Measurements from ENCODE around the gene A1BG. TPM values are rescaled to one million over a fixed set of nuclear protein-coding genes. Genes with fewer than 3 reads are reported as not detected.

Gene A1BG
- total and polyA plus RNA-seq, 2 experiments from 2014 or later, result 35.9 to 108 TPM

- Histone ChIP-seq H3K36me3 (replicated peaks; ENCODE audit: insufficient read depth, low read depth) (no peaks in the 10 kb centered on the region), H3K27me3 (peaks cover 8% of the 10 kb centered on the region)
These were observed 44.3 kb upstream of the A1BG start for GRCh38 chr19:58397533-58398037.

DNA sequence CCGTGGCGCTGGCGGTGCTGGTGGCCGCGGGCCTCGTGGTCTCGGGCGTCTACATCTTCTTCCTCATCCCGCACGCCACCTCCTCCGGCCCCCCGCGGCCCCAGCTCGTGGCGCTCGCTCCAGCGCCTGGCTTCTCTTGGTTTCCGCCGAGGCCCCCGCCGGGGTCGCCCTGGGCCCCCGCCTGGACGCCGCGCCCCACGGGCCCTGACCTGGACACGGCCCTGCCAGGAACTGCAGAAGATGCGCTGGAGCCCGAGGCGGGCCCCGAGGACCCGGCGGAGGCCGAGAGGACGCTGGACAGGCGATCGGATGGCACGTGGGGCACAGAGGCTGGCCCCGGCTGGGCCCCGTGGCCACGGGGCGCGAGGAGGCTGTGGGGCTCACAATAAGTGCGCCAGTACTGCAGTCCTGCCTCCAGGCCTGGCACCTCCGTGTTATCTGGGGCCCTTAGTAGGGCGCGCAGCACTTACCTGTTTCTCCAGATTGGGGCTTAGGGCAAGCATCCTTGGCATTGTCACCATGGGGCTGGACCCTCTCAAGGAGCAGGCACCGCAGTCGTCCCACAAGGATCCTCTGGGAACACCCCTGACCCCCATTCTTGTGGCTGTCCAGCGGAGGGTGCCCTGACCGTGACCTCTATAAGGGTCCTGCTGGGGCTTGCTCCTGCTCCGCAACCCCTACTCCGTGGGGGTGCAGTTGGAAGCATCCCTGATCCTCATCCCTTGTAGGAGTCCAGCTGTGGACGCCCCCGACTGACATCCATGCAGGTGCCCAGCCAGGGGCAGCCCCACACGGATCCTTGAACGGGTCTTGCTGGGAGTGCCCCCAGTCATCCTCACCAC lies 43.6 kb upstream of the A1BG start:
- peaks cover 3% of the 10 kb centered on the region for H4K20me1 ChIP-seq (ENCODE audit: insufficient read depth, poor library complexity, severe bottlenecking)
- no peak overlapping the region for H3K27ac ChIP-seq
- H2AFZ ChIP-seq, result no peak overlapping the region
- peaks cover 11% of the 10 kb centered on the region for H3K4me1 ChIP-seq (ENCODE audit: insufficient read depth)
- H3K9me3 ChIP-seq (ENCODE audit: low read depth), result no peaks in the 10 kb centered on the region
- peaks cover 8% of the 10 kb centered on the region for H3K27me3 ChIP-seq
- H3K36me3 ChIP-seq (replicated peaks; ENCODE audit: insufficient read depth, low read depth), result no peaks in the 10 kb centered on the region
- no peak overlapping the region for H3K4me3 ChIP-seq
- H3K79me2 ChIP-seq, result peaks cover under 1% of the 10 kb centered on the region
- H3K4me2 ChIP-seq, result peak overlapping the region; percentile 56
- no peak for DNase-seq (ENCODE audit: low spot score)
- no peaks in the 10 kb centered on the region for H3K9me2 ChIP-seq (replicated peaks; ENCODE audit: insufficient read depth)
- TF ChIP-seq EZH2phosphoT487 (IDR thresholded peaks at IDR 0.05; ENCODE audit: low read depth, severe bottlenecking, unreplicated experiment), result no peak
- TF ChIP-seq, protein P1, sequence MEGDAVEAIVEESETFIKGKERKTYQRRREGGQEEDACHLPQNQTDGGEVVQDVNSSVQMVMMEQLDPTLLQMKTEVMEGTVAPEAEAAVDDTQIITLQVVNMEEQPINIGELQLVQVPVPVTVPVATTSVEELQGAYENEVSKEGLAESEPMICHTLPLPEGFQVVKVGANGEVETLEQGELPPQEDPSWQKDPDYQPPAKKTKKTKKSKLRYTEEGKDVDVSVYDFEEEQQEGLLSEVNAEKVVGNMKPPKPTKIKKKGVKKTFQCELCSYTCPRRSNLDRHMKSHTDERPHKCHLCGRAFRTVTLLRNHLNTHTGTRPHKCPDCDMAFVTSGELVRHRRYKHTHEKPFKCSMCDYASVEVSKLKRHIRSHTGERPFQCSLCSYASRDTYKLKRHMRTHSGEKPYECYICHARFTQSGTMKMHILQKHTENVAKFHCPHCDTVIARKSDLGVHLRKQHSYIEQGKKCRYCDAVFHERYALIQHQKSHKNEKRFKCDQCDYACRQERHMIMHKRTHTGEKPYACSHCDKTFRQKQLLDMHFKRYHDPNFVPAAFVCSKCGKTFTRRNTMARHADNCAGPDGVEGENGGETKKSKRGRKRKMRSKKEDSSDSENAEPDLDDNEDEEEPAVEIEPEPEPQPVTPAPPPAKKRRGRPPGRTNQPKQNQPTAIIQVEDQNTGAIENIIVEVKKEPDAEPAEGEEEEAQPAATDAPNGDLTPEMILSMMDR (IDR thresholded peaks at IDR 0.05; ENCODE audit: poor library complexity), result no peak
- no peak for TF ChIP-seq EZH2 (IDR thresholded peaks at IDR 0.05; ENCODE audit: borderline replicate concordance)
- WGBS (ENCODE audit: low lambda C conversion rate, missing lambda C conversion rate), result 83% methylated on average over 36 of the region's 58 CpGs

More at GRCh38 chr19:58397533-58398037, 44.3 kb upstream of the A1BG start:
- peaks cover 2% of the 10 kb centered on the region for H4K20me1 ChIP-seq (ENCODE audit: insufficient read depth, poor library complexity, severe bottlenecking)
- TF ChIP-seq, protein P1 (IDR thresholded peaks at IDR 0.05; ENCODE audit: poor library complexity), result no peak
- TF ChIP-seq EZH2phosphoT487 (IDR thresholded peaks at IDR 0.05; ENCODE audit: low read depth, severe bottlenecking, unreplicated experiment), result no peak
- TF ChIP-seq EZH2 (IDR thresholded peaks at IDR 0.05; ENCODE audit: borderline replicate concordance), result no peak
- H3K4me3 ChIP-seq, result no peak overlapping the region
- H3K4me1 ChIP-seq (ENCODE audit: insufficient read depth), result peaks cover 14% of the 10 kb centered on the region
- H3K4me2 ChIP-seq, result no peak overlapping the region
- WGBS (ENCODE audit: low lambda C conversion rate, missing lambda C conversion rate), result 83% methylated on average over 7 of the region's 7 CpGs
- no peak for DNase-seq (ENCODE audit: low spot score)
- H2AFZ ChIP-seq, result no peak overlapping the region
- no peak overlapping the region for H3K27ac ChIP-seq
- H3K9me2 ChIP-seq (replicated peaks; ENCODE audit: insufficient read depth), result no peaks in the 10 kb centered on the region
- H3K9me3 ChIP-seq (ENCODE audit: low read depth), result no peaks in the 10 kb centered on the region
- H3K79me2 ChIP-seq, result peaks cover 7% of the 10 kb centered on the region

GRCh38 chr19:58395979-58396627 lies 42.8 kb upstream of the A1BG start:
- Histone ChIP-seq H3K27ac (no peak overlapping the region), H3K4me2 (peak overlapping the region; percentile 71), H3K27me3 (peaks cover 8% of the 10 kb centered on the region), H3K9me2 (replicated peaks; ENCODE audit: insufficient read depth) (no peaks in the 10 kb centered on the region), H3K9me3 (ENCODE audit: low read depth) (no peaks in the 10 kb centered on the region), H3K4me1 (ENCODE audit: insufficient read depth) (peaks cover 11% of the 10 kb centered on the region), H2AFZ (no peak overlapping the region), H3K79me2 (no peaks in the 10 kb centered on the region), H3K4me3 (no peak overlapping the region), H4K20me1 (ENCODE audit: insufficient read depth, poor library complexity, severe bottlenecking) (peaks cover 10% of the 10 kb centered on the region), H3K36me3 (replicated peaks; ENCODE audit: insufficient read depth, low read depth) (no peaks in the 10 kb centered on the region)
- 14% methylated on average over 24 of the region's 75 CpGs for WGBS (ENCODE audit: low lambda C conversion rate, missing lambda C conversion rate)
- DNase-seq (ENCODE audit: low spot score), result peak; percentile 41
- no peak for TF ChIP-seq EZH2 (IDR thresholded peaks at IDR 0.05; ENCODE audit: borderline replicate concordance)
- no peak for TF ChIP-seq EZH2phosphoT487 (IDR thresholded peaks at IDR 0.05; ENCODE audit: low read depth, severe bottlenecking, unreplicated experiment)
- TF ChIP-seq, protein P1 (IDR thresholded peaks at IDR 0.05; ENCODE audit: poor library complexity), result no peak
